Spleen (tissue), 11 donors: ENCODE measurements around the gene RAI14. TPM values are rescaled to one million over a fixed set of nuclear protein-coding genes. Genes with fewer than 3 reads are reported as not detected.

Source experiments
- DNase-seq: peaks from one replicate; pipeline ENCODE4 v3.0.0-alpha.2; 2020
- H3K27ac ChIP-seq, 8 donors: fragments of 200-600 bp; sonication (generic) in 7 of 8; 1 replicate in 4 of 8; 2 replicates in 4 of 8; pipeline versions ENCODE4 v1.5.0 to v1.8.0; 2016 to 2021; ENCODE audit warnings: inconsistent platforms in 4 of 8, mild to moderate bottlenecking in 4 of 8, moderate library complexity in 1 of 8
- H3K27me3 ChIP-seq, 7 donors: fragments of 200-600 bp; sonication (generic) in 6 of 7; replicated peaks in 1 of 7; 1 replicate in 4 of 7; 2 replicates in 3 of 7; pipeline versions ENCODE4 v1.5.0 to v1.8.0; 2016 to 2021; ENCODE audit warnings: inconsistent platforms in 3 of 7, mild to moderate bottlenecking in 1 of 7
- H3K36me3 ChIP-seq, 6 donors: fragments of 200-600 bp; sonication (generic) in 5 of 6; 1 replicate in 4 of 6; 2 replicates in 2 of 6; pipeline versions ENCODE4 v1.5.0 to v1.8.0; 2016 to 2021; ENCODE audit warnings: inconsistent platforms in 2 of 6
- H3K4me1 ChIP-seq, 6 donors: fragments of 200-600 bp; sonication (generic) in 5 of 6; 1 replicate in 3 of 6; 2 replicates in 3 of 6; pipeline versions ENCODE4 v1.5.0 to v1.8.0; 2016 to 2021; ENCODE audit warnings: inconsistent platforms in 3 of 6
- H3K4me3 ChIP-seq, 8 donors: fragments of 200-600 bp; sonication (generic) in 7 of 8; 1 replicate in 4 of 8; 2 replicates in 4 of 8; pipeline versions ENCODE4 v1.5.0 to v1.8.0; 2016 to 2021; ENCODE audit warnings: inconsistent platforms in 4 of 8, mild to moderate bottlenecking in 4 of 8, moderate library complexity in 2 of 8
- H3K9me3 ChIP-seq, 8 donors: fragments of 200-600 bp; sonication (generic) in 7 of 8; 1 replicate in 4 of 8; 2 replicates in 4 of 8; pipeline versions ENCODE4 v1.5.0 to v1.8.0; 2016 to 2021; ENCODE audit warnings: inconsistent platforms in 4 of 8
- CTCF ChIP-seq, 11 experiments: fragments of 200-600 bp in 7 of 11; fragments of 450-650 bp in 4 of 11; sonication (generic) in 4 of 11; IDR thresholded peaks in 8 of 11; conservative IDR thresholded peaks in 3 of 11; 1 replicate in 7 of 11; 2 replicates in 4 of 11; pipeline versions ENCODE4 v1.4.0 to v1.8.0; 2016 to 2021; ENCODE audit warnings: antibody characterized with exemption in 11 of 11, inconsistent platforms in 4 of 11, mild to moderate bottlenecking in 1 of 11
- POLR2A ChIP-seq, 3 donors: fragments of 450-650 bp; IDR thresholded peaks; one replicate each; pipeline ENCODE4 v1.5.1; 2017; ENCODE audit warnings: antibody characterized with exemption in 3 of 3, mild to moderate bottlenecking in 1 of 3
- POLR2AphosphoS5 ChIP-seq, 3 donors: sonication (generic); formaldehyde crosslinking; IDR thresholded peaks; one replicate each; pipeline ENCODE4 v1.5.1; 2017; ENCODE audit warnings: antibody characterized with exemption in 3 of 3
- WGBS, 5 donors: extraction: QIAGEN DNeasy Blood & Tissue Kit in 3 of 5; methylation state at CpG; one replicate each; pipeline versions ENCODE4 v1.1.5 to v1.1.7; 2013 to 2018; 5-methylcytosine and 5-hydroxymethylcytosine counted together
- intact Hi-C: fragments of 100-400 bp; cut with DNase I; formaldehyde crosslinking; loops from one replicate; pipeline ENCODE4 v1.15.0; 2023; ENCODE audit warnings: low total_unique reads
- polyA plus RNA-seq, 3 donors: library from polyadenylated mRNA; stranded (reverse); fragments of 200-250 nt; gene quantifications; one replicate each; pipeline ENCODE4 v1.2.1, GENCODE V29; 2013
- total RNA-seq, 7 donors: library from RNA; depleted of rRNA in 3 of 7; stranded (reverse); fragments of >200 nt in 3 of 7; fragmentation: NEBNext Ultra II Directional in 4 of 7; extraction: Animal tissue kit (Norgen Biotek cat#: 25700) in 4 of 7; gene quantifications; one replicate each; pipeline versions ENCODE4 v1.1.0 to v1.2.1, GENCODE V29; 2016 to 2021
- donor health status: healthy with polysubstance abuse.
- donor health status: DM: no; HTN: no; CAD: no; lungs with moderate emphysema.
- donor health status: DM: no; HTN: no; CAD: no.
- donor health status: Bipolar disorder and iron deficiency.
- donor health status: healthy.
- donor health status: DM: no; HTN: no; CAD: no.
- donor health status: DM: yes; HTN: yes; CAD: no.

RAI14 gene
- total and polyA plus RNA-seq, 10 donors: 14.2 to 217 (median 116) TPM

GRCh38 chr5:34847552-34847951, 191.4 kb downstream of the RAI14 start:
- intact Hi-C loops: no loop called here
- TF ChIP-seq POLR2A (IDR thresholded peaks at IDR 0.05) (no peak), POLR2AphosphoS5 (IDR thresholded peaks at IDR 0.05) (no peak), CTCF (IDR thresholded peaks at IDR 0.05 in 8 of 11, conservative IDR thresholded peaks at IDR 0.05 in 3 of 11) (no peak)
- Histone ChIP-seq H3K4me1 (no peaks in the 10 kb centered on the region), H3K27me3 (no peaks in the 10 kb centered on the region), H3K27ac (no peak overlapping the region), H3K36me3 (no peaks in the 10 kb centered on the region), H3K9me3 (no peaks in the 10 kb centered on the region), H3K4me3 (no peak overlapping the region)
- 85 to 92% (median 90%) methylated on average over 4 of the region's 4 CpGs for WGBS, 5 donors
- DNase-seq: no peak

GRCh38 chr5:34848230-34848629, 192.1 kb downstream of the RAI14 start:
- intact Hi-C loops: no loop called here
- Histone ChIP-seq H3K4me3 (no peak overlapping the region), H3K27ac (no peak overlapping the region), H3K4me1 (no peaks in the 10 kb centered on the region), H3K27me3 (no peaks in the 10 kb centered on the region), H3K9me3 (no peaks in the 10 kb centered on the region), H3K36me3 (no peaks in the 10 kb centered on the region)
- no peak for DNase-seq
- TF ChIP-seq POLR2A (IDR thresholded peaks at IDR 0.05) (no peak), CTCF (IDR thresholded peaks at IDR 0.05 in 8 of 11, conservative IDR thresholded peaks at IDR 0.05 in 3 of 11) (no peak), POLR2AphosphoS5 (IDR thresholded peaks at IDR 0.05) (no peak)
- 89 to 97% (median 96%) methylated on average over 2 of the region's 2 CpGs for WGBS, 5 donors

- DNase-seq: no peak
- H3K4me3 ChIP-seq: no peak overlapping the region
- H3K27me3 ChIP-seq: no peaks in the 10 kb centered on the region
- no peak for TF ChIP-seq POLR2A (IDR thresholded peaks at IDR 0.05)
- TF ChIP-seq POLR2AphosphoS5 (IDR thresholded peaks at IDR 0.05): no peak
- TF ChIP-seq CTCF (IDR thresholded peaks at IDR 0.05 in 8 of 11, conservative IDR thresholded peaks at IDR 0.05 in 3 of 11): no peak
- WGBS, 5 donors: 73 to 81% (median 80%) methylated on average over 3 of the region's 3 CpGs
- H3K9me3 ChIP-seq: no peaks in the 10 kb centered on the region
- H3K36me3 ChIP-seq: no peaks in the 10 kb centered on the region
- H3K27ac ChIP-seq: no peak overlapping the region
- intact Hi-C loops: no loop called here
- no peaks in the 10 kb centered on the region for H3K4me1 ChIP-seq
Observed at GRCh38 chr5:34849253-34849652, 193.1 kb downstream of the RAI14 start.

GRCh38 chr5:34854459-34855174, 198.5 kb downstream of the RAI14 start:
- TF ChIP-seq CTCF (IDR thresholded peaks at IDR 0.05 in 8 of 11, conservative IDR thresholded peaks at IDR 0.05 in 3 of 11) (no peak), POLR2AphosphoS5 (IDR thresholded peaks at IDR 0.05) (no peak), POLR2A (IDR thresholded peaks at IDR 0.05) (no peak)
- WGBS, 5 donors: 59 to 75% (median 73%) methylated on average over 4 of the region's 4 CpGs
- H3K36me3 ChIP-seq: no peaks in the 10 kb centered on the region
- intact Hi-C loops: no loop called here
- no peak overlapping the region for H3K4me3 ChIP-seq
- no peaks in the 10 kb centered on the region for H3K9me3 ChIP-seq
- H3K27me3 ChIP-seq: no peaks in the 10 kb centered on the region
- DNase-seq: no peak
- H3K4me1 ChIP-seq: no peaks in the 10 kb centered on the region
- no peak overlapping the region for H3K27ac ChIP-seq
